ENCODE data around the gene RXYLT1.

DNA sequence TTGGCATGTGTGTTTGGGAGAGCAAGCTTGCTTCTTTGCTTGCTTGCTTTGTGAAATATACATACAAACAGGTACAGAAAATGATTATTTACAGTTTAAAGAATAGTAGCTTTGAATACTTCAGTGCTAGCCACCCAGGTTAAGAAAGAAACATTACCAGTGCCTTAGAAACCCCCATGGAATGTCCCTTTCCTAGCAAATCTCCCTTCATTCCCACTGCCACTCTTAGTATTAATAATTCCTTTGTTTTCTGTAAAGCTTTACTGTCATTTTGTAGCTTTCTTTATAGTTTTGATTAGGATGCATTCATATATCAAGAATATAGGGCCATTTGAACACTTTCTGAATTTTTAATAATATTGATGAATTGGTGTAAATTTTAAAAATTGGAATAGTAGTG is 74.3 kb downstream of the RXYLT1 start:
- no peak for TF ChIP-seq POLR2AphosphoS5 (IDR thresholded peaks at IDR 0.05)
- TF ChIP-seq POLR2A (IDR thresholded peaks at IDR 0.05) = no peak
- TF ChIP-seq, protein P1, sequence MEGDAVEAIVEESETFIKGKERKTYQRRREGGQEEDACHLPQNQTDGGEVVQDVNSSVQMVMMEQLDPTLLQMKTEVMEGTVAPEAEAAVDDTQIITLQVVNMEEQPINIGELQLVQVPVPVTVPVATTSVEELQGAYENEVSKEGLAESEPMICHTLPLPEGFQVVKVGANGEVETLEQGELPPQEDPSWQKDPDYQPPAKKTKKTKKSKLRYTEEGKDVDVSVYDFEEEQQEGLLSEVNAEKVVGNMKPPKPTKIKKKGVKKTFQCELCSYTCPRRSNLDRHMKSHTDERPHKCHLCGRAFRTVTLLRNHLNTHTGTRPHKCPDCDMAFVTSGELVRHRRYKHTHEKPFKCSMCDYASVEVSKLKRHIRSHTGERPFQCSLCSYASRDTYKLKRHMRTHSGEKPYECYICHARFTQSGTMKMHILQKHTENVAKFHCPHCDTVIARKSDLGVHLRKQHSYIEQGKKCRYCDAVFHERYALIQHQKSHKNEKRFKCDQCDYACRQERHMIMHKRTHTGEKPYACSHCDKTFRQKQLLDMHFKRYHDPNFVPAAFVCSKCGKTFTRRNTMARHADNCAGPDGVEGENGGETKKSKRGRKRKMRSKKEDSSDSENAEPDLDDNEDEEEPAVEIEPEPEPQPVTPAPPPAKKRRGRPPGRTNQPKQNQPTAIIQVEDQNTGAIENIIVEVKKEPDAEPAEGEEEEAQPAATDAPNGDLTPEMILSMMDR (IDR thresholded peaks at IDR 0.05) = no peak

All from breast epithelium (tissue), 3 donors.